Heart right ventricle (tissue), 16 donors: ENCODE results near the gene OR2J3. TPM values are rescaled to one million over a fixed set of nuclear protein-coding genes. Genes with fewer than 3 reads are reported as not detected.

ENCODE experiments used
- ATAC-seq, 8 donors: fragments of 200-7000 bp; cut with Tn5 transposase; one replicate each; pipeline ENCODE4 v1.9.1; 2020; ENCODE audit warnings: mild to moderate bottlenecking in 8 of 8, moderate library complexity in 8 of 8, moderate number of reproducible peaks in 1 of 8
- DNase-seq, 2 donors: peaks; one replicate each; pipeline ENCODE4 v3.0.0-alpha.2; 2020
- H3K27ac ChIP-seq, 10 donors: fragments of 200-600 bp; sonication (generic) in 2 of 10; one replicate each; pipeline versions ENCODE4 v1.5.0 to v1.8.0; 2020 to 2022; ENCODE audit warnings: mild to moderate bottlenecking in 3 of 10
- H3K27me3 ChIP-seq, 7 donors: fragments of 200-600 bp; one replicate each; pipeline ENCODE4 v1.8.0; 2021 to 2022; ENCODE audit warnings: mild to moderate bottlenecking in 2 of 7
- H3K36me3 ChIP-seq, 9 donors: fragments of 200-600 bp; sonication (generic) in 1 of 9; one replicate each; pipeline versions ENCODE4 v1.5.0 to v1.8.0; 2020 to 2022; ENCODE audit warnings: mild to moderate bottlenecking in 2 of 9
- H3K4me1 ChIP-seq, 9 donors: fragments of 200-600 bp; sonication (generic) in 1 of 9; one replicate each; pipeline versions ENCODE4 v1.5.0 to v1.8.0; 2020 to 2022; ENCODE audit warnings: mild to moderate bottlenecking in 4 of 9
- H3K4me3 ChIP-seq, 10 donors: fragments of 200-600 bp; sonication (generic) in 2 of 10; one replicate each; pipeline versions ENCODE4 v1.5.0 to v1.8.0; 2020 to 2022; ENCODE audit warnings: mild to moderate bottlenecking in 7 of 10, moderate library complexity in 2 of 10
- H3K9me3 ChIP-seq, 11 donors: fragments of 200-600 bp in 10 of 11; sonication (generic) in 2 of 11; one replicate each; pipeline versions ENCODE4 v1.5.0 to v1.8.0; 2013 to 2022; ENCODE audit warnings: mild to moderate bottlenecking in 2 of 11, control low read depth in 1 of 11, moderate library complexity in 1 of 11
- WGBS, 2 donors: extraction: QIAGEN DNeasy Blood & Tissue Kit; methylation state at CpG; one replicate each; pipeline ENCODE4 v1.1.7; 2013; ENCODE audit warnings: inconsistent platforms in 1 of 2; 5-methylcytosine and 5-hydroxymethylcytosine counted together
- intact Hi-C, 10 donors: fragments of 100-400 bp; cut with DNase I; formaldehyde crosslinking; loops; one replicate each; pipeline versions ENCODE4 v1.11.1 to v1.14.2; 2022
- polyA plus RNA-seq, 2 donors: library from polyadenylated mRNA; stranded (reverse); fragments of 200-250 nt; gene quantifications; one replicate each; pipeline ENCODE4 v1.2.3, GENCODE V29; 2013
- total RNA-seq, 10 donors: library from RNA; stranded (reverse); fragmentation: NEBNext Ultra II Directional in 3 of 10; extraction: Animal tissue kit (Norgen Biotek cat#: 25700) in 3 of 10; gene quantifications; one replicate each; pipeline versions ENCODE4 v1.2.1 to v1.2.4, GENCODE V29; 2021 to 2023
- TF ChIP-seq, protein P1 (sequence below), 9 donors: fragments of 200-600 bp; sonication (generic) in 2 of 9; IDR thresholded peaks; one replicate each; pipeline versions ENCODE4 v1.5.0 to v1.8.0; 2021 to 2022; ENCODE audit warnings: antibody characterized with exemption in 9 of 9, mild to moderate bottlenecking in 5 of 9, moderate library complexity in 1 of 9
- donor health status: Arrhythmogenic right ventricular cardiomyopathy.
- donor health status: ischemic (EF 13 %, LVEDD 7.1; RV severe dilation, severe dysfunction).
- donor health status: healthy with polysubstance abuse.
- donor health status: DM: no; HTN: yes; CAD: no.
- donor health status: DM: no; HTN: no; CAD: no.
- donor health status: ischemic (EF 25% LVEDD 6.9; RV normal size, moderate dysfunction).
- donor health status: ischemic (EF 25% LVEDD 5.7; RV mildly dilated, moderate dysfunction).
- donor health status: healthy.
- donor health status: DM: yes; HTN: yes; CAD: no.
- donor health status: Ischemic cardiomyopathy.
- donor health status: ischemic (EF 35%, LVEDD 5.7; RV mildly dilated, moderate dysfunction).
- donor health status: nonischemic (EF 11% LVEDD 7.7; RV severe dilation, severe dysfunction).
- donor health status: DM: yes; HTN: yes; CAD: no.
- donor health status: PGD.
- donor health status: ischemic (EF 29% LVEDD 5.4; RV normal size, mild dysfunction).
- donor health status: nonischemic (EF 23%, LVEDD 6.1; RV moderate dilation, normal function).

Gene OR2J3
- total and polyA plus RNA-seq, 12 donors, result not detected

DNA sequence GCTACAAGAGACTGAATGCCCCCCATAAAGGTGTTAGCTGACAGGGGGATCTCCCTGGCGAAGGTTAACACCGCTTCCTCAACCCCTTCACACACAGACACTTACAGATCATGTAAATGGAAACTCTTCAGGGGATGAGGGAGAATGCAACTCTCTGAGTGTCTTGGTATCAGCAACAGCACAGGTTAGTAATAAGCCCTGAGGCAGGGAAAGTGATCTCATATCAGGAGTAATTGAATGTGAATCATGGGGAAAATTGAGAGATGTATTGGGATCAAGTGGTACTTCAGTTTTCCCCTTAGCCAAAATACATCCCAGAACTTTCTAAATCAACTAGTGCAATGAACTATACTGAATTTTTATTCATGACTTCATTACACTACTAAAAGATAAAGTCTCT, 23.8 kb downstream of the OR2J3 start:
- WGBS, 2 donors, result 62 to 63% methylated on average over 2 of the region's 2 CpGs
- intact Hi-C loops, result no loop called here
- H3K9me3 ChIP-seq, result no peaks in the 10 kb centered on the region

DNA sequence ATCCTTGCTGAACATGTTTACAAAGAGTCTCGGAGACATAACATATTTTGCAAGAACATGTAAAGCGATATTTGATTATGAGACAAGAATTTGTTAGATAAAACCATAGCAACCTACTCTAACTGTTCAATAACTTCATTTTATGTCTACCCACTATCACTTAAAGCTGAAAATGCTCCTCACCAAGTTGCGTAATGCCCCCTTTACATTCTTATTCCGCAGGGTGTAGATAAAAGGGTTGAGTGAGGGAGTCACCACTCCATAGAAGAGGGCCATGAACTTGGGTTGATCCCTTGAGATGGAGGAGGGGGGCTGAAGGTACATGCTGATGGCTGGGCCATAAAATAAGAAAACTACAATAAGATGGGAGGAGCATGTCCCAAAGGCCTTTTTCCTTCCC, 29.9 kb downstream of the OR2J3 start:
- ATAC-seq, result no peak
- H3K4me1 ChIP-seq, result no peaks in the 10 kb centered on the region
- H3K4me3 ChIP-seq, result no peak overlapping the region
- intact Hi-C loops, result no loop called here
- no peak overlapping the region for H3K27ac ChIP-seq
- TF ChIP-seq, protein P1, sequence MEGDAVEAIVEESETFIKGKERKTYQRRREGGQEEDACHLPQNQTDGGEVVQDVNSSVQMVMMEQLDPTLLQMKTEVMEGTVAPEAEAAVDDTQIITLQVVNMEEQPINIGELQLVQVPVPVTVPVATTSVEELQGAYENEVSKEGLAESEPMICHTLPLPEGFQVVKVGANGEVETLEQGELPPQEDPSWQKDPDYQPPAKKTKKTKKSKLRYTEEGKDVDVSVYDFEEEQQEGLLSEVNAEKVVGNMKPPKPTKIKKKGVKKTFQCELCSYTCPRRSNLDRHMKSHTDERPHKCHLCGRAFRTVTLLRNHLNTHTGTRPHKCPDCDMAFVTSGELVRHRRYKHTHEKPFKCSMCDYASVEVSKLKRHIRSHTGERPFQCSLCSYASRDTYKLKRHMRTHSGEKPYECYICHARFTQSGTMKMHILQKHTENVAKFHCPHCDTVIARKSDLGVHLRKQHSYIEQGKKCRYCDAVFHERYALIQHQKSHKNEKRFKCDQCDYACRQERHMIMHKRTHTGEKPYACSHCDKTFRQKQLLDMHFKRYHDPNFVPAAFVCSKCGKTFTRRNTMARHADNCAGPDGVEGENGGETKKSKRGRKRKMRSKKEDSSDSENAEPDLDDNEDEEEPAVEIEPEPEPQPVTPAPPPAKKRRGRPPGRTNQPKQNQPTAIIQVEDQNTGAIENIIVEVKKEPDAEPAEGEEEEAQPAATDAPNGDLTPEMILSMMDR (IDR thresholded peaks at IDR 0.05), result no peak
- H3K9me3 ChIP-seq, result peaks cover 0 to 9% (median 0%) of the 10 kb centered on the region in 11 donors
- 84% methylated on average over 4 of the region's 4 CpGs for WGBS, 2 donors
- no peaks in the 10 kb centered on the region for H3K36me3 ChIP-seq
- no peak for DNase-seq
- peaks cover 0 to 4% (median 0%) of the 10 kb centered on the region in 7 donors for H3K27me3 ChIP-seq

More for the DNA sequence above, 23.8 kb downstream of the OR2J3 start:
- DNase-seq (no peak), ATAC-seq (no peak)
- H3K27ac ChIP-seq, result no peak overlapping the region
- no peak overlapping the region for H3K4me3 ChIP-seq
- TF ChIP-seq, protein P1 (IDR thresholded peaks at IDR 0.05), result no peak
- H3K36me3 ChIP-seq, result no peaks in the 10 kb centered on the region
- H3K27me3 ChIP-seq, result peaks cover 0 to 14% (median 0%) of the 10 kb centered on the region in 7 donors
- H3K4me1 ChIP-seq, result no peaks in the 10 kb centered on the region

DNA sequence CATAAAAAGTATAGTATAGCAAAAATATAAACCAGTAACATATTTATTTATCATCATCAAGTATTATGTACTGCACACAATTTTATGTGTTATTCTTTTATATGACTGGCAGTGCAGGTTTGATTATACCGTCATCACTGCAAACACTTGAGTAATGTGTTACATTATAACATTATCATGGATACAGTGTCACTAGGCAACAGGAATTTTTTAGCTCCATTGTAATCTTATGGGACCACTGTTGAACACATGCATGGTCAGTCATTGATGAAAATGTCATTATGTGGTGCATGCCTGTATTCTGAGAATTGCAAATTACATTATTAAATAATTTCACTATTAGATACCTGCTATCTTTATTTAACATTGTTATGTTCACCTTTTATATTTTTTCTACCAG, 33.7 kb downstream of the OR2J3 start:
- TF ChIP-seq, protein P1 (IDR thresholded peaks at IDR 0.05), result no peak
- Histone ChIP-seq H3K36me3 (no peaks in the 10 kb centered on the region), H3K27me3 (peaks cover 0 to 3% (median 0%) of the 10 kb centered on the region in 7 donors), H3K4me3 (no peak overlapping the region), H3K27ac (no peak overlapping the region), H3K9me3 (peaks cover 0 to 17% (median 0%) of the 10 kb centered on the region in 11 donors), H3K4me1 (no peaks in the 10 kb centered on the region)
- DNase-seq (no peak), ATAC-seq (no peak)
- intact Hi-C loops, result no loop called here
- WGBS, 2 donors, result 84 to 98% methylated on average over 1 of the region's 1 CpG

DNA sequence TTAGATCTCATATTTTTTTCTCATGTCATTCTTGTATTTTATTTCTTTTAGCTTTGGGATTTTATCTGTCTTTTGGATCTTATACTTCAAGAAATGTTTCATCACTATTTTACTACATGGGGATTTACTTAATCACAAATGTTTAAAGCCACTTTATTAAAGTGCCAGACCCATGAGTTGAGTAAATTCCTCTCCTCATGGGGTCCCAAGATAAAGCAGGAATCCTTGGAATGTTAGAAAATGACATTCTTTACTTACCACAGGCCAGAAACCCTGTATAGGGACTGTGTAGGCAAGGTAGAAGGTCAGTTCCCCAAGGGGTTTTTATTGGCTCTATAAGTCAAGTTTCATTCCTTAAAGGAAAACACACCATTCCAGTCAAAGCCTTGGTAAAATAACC, 34.5 kb downstream of the OR2J3 start:
- Histone ChIP-seq H3K27me3 (no peaks in the 10 kb centered on the region), H3K9me3 (peaks cover 0 to 17% (median 0%) of the 10 kb centered on the region in 11 donors), H3K4me3 (no peak overlapping the region), H3K27ac (no peak overlapping the region), H3K36me3 (no peaks in the 10 kb centered on the region), H3K4me1 (no peaks in the 10 kb centered on the region)
- TF ChIP-seq, protein P1 (IDR thresholded peaks at IDR 0.05), result no peak
- ATAC-seq (no peak), DNase-seq (no peak)
- intact Hi-C loops, result no loop called here
